Kidney capillary endothelial cell (primary cell): ENCODE results near the gene TET2.

ENCODE experiments used
- DNase-seq: peaks from one replicate; pipeline ENCODE4 v3.0.0-alpha.2; 2018; ENCODE audit warnings: low spot score

Gene TET2

DNA sequence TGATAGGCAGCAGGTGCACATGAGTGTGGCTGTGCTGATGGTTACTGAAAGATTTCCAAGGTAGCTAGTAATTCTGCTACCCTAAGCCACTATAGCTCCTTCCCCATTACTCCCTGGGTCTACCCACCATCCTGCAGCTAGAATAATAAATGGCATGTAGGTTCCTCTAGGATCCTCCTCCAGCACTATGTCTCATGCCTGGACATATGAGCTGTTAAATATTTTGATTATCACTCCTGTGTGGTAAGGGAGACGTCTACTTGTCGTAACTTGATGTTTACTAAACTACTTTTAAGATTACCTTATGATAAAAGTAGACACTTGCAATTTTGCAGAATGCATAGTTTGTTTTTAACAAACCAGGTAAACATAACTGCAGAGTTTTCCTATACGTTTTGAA lies 35.5 kb downstream of the TET2 start:
- DNase-seq, result no peak

GRCh38 chr4:105184316-105184980 lies 37.8 kb downstream of the TET2 start:
- no peak for DNase-seq

- DNase-seq, result no peak
These were observed 40.1 kb downstream of the TET2 start for GRCh38 chr4:105186701-105187161.

GRCh38 chr4:105189855-105190650 lies 43.4 kb downstream of the TET2 start:
- DNase-seq, result no peak

DNA sequence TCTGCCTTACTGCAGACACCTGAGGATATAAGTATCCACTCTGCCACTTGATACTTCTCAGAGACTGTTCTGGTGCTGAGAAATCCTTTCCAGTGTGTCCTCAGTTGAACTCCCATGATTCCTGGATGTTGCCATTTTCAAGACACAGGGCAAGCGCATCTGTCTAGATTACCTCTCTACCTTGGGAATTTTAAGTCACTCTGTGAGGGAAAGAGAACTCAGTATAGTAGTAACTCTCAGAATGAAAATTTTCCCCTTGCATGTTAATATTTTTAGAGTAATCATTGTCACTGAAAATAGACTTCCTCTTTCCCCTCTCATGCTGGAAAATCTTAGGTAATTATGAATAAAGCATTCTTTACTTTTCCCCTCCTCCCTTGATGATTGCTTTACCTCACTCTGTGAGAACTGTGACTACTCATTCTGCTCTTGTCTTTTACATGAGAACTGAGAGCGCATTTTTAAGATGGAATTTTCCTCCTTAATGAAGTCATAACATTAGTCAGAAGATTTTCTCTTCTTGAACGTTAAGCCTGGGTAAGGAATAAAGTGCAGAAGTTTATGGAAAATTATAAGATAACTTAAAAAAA lies 45.0 kb downstream of the TET2 start:
- DNase-seq, result no peak

DNA sequence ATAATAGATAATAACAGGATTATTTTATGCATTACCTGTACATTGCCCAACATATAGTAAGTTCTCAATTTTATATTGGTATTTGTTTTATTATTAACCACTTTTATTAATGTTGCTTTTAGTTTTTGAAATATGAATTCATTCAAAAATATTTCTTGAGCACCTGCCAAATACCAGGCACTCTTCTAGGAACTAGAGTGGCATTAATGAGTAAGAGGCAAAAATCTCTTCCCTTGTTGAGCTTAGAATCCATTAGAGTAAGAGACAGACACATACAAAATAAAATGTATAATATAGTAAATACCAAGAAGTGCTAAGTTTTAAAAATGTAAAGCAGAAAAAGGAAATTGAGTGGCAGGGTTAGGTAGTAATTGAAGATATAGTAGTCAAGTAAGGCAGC lies 45.8 kb downstream of the TET2 start:
- DNase-seq, result no peak

GRCh38 chr4:105192910-105193309 lies 46.2 kb downstream of the TET2 start:
- DNase-seq, result no peak

DNA sequence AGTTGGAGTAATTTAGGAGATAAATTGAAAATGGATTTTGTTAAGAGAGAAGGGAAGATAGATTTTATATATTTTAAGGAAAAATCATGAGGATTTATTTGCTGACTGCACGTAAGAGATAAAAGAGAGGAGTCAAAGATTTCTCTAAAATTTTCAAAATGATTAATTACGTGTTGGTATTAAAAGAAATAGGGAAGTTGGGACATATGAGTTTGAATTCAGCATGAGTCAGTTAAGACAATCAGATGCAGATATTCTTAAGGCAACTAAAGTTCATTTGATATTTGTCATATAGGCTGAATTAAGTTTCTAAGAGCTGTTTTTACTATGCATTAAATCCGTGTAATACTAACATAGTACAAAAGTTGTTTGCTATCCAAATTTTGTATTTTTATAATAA lies 46.9 kb downstream of the TET2 start:
- no peak for DNase-seq

- peak; percentile 33 for DNase-seq
These were observed 47.9 kb downstream of the TET2 start for GRCh38 chr4:105194328-105195231.

DNA sequence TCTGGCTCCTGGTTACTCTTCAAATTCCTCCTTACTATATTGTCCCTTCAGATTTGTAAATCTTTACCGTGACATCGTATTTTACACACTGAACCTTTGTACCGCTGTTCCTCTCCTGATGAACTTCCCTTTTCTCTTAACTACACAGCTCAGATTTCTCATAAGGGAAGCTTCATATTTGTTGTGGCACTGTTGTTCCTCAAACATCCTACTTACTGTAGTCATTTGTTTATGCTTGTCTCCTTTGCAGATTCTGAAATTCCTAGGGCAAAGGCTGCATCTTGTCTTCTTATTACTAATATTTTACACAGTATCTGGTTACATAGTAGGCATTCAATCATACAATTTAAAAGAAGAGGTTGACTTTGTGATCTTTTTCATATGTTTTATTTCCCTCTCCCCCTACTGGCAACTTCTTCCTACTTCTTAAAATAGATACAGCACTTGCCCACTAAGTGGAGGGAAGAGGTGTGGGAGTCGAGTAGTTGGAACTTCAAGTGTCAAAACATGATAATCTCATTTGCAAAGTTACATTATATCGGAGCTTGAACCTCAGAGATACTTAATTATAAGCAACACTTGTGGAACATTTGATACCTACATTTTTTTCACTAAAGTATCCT lies 50.0 kb downstream of the TET2 start:
- DNase-seq, result no peak

- no peak for DNase-seq
These were observed 51.1 kb downstream of the TET2 start for GRCh38 chr4:105197777-105198176.

DNA sequence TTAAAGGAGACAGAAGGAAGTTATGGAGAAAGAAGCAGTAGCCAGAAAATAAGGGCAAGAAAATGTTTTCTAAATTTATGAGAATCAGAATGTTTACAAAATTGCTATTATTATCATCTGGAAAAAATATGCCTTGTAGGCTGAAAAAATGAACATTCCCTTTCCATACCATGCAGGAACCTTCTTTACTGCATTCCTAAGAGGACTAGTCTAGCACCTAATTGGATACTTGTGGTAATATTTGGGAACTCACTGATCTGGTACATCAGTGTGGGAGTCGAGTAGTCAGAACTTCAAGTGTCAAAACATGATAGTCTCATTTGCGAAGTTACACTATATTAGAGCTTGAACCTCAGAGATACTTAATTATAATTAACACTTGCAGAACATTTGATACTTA lies 51.9 kb downstream of the TET2 start:
- DNase-seq, result no peak

DNA sequence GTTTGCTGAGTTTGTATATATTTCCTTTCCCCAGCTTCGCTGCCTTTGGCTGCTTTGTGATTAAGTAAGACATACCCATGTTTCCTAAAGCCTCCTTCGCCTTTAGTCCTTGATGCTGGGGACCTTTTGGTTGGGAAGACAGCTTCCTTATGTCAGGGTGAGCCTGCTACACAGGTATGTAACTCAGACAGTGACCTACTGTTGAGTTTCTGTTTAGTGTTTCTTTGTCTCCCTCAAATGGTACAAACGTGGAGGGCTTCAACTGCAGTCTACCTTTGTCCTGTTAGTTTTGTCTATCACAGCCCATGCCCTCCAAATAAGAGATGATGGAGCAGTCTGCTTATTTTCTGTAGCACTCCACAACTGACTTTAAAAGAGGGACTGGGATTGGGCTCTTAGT lies 59.5 kb downstream of the TET2 start:
- no peak for DNase-seq

DNA sequence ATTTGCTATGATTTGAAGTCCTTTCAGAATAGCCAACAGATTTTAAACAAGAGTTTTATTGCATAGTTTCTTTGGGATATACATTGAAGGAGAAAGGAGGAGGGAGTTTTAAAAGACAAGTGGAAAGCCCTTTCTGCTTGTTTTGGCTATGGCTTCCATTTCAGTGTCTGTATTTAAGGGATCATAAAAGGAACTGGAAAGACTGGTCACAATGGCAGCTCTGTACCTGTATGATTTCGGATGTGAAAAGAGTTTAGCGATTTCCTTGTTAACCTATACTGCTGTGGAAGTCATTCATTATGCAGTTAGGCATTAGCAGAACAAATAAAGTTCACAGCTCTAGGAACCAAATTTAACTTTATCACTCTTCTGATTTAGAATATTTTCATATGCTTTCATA lies 60.7 kb downstream of the TET2 start:
- no peak for DNase-seq

DNA sequence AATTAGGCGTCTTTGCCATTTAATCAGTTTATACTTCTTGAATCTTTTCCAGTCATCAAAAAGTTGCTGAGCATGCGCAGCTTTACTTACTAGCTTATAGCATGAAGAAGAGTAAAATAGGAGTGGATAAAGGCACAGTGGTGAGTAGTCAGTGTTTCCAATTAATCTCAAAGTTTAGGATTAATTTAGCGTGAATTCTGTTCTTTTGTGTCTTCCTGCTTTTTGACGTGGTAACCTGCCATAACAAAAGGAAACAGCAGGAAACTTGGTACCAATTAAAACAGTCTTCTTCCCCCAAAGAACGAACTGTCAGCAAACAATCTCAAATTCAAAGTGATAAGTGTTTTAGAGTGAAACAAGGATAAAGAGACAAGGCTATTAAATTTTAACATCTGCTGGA lies 61.9 kb downstream of the TET2 start:
- no peak for DNase-seq

- DNase-seq, result no peak
These were observed 64.2 kb downstream of the TET2 start for GRCh38 chr4:105210916-105211315.

- no peak for DNase-seq
These were observed 69.1 kb downstream of the TET2 start for GRCh38 chr4:105215609-105216313.

GRCh38 chr4:105225500-105225899 lies 78.8 kb downstream of the TET2 start:
- no peak for DNase-seq

DNA sequence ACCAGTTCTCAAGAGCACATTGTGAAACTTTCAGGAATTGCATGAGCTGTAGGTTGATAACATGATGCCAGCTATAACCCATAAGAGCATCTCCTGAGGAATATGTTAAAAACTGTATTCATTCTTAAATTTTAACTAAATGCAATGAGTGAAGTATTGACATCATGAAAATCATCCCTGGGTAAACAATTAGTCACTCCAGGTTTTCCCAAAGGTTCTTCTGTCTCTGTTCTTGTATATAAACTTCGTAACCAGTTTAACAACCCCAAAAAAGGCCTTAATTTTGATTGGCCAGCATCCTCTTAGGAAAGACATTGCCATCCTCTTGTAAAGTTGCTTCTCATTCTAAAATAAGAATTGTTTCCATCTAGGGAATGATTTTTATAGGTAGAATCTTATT lies 80.4 kb downstream of the TET2 start:
- no peak for DNase-seq

DNA sequence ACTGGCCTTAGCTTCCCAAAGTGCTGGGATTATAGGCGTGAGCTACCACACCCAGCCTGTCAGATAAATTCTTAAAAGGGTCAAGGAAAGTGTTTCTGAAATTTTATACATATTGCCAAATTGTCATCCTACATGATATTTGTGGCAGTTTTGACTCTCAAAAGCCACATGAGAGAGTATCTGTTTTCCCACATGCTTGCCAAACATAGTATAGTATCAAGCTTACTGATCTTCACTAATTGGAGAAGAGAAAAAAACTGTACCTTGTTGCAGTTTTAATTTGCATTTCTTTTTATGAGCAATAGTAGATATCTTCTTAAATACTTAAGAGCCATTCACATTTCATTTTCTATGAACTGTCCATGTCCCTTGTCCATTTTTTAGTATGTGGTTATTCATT lies 83.6 kb downstream of the TET2 start:
- DNase-seq, result no peak

DNA sequence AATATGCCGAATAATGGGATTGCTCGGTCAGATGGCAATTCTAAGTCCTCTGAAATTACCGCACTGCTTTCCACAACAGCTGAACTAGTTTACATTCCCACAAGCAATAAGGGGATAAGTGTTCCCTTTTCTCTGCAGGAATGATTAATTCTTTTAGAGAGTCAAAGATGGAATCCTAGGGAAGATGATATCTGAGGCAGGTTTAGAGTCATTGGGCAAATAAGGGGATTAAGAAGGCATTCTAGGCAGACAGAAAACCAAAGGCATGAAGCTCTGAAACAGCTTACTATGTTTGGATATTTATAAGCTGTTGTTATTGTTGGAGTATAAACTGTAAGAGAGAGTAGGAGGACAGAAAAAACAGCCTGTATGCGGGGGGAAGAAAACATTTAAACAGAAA lies 85.7 kb downstream of the TET2 start:
- DNase-seq, result no peak
